Ectodermal cell (in vitro differentiated cells): ENCODE data around the gene STK11.
"Not testable (repeated sequence)": the region's sequence is repeated elsewhere in the genome, so short reads cannot be mapped to it uniquely, and the experiment has no call there.

ENCODE experiments used
- H3K27ac ChIP-seq: 2 replicates; pipeline ENCODE4 v1.7.0; 2013; ENCODE audit warnings: mild to moderate bottlenecking, low read depth, low read length; ENCODE audit not compliant: insufficient read depth, poor library complexity, severe bottlenecking
- H3K27me3 ChIP-seq: 2 replicates; pipeline ENCODE4 v1.7.0; 2013; ENCODE audit warnings: mild to moderate bottlenecking, low read length; ENCODE audit not compliant: insufficient read depth, control insufficient read depth, poor library complexity, severe bottlenecking
- H3K36me3 ChIP-seq: one replicate; pipeline ENCODE4 v1.7.0; 2013; ENCODE audit warnings: low read length; ENCODE audit not compliant: control insufficient read depth, insufficient read depth
- H3K4me1 ChIP-seq: one replicate; pipeline ENCODE4 v1.7.0; 2013; ENCODE audit warnings: low read length; ENCODE audit not compliant: control insufficient read depth, insufficient read depth
- H3K4me3 ChIP-seq: 2 replicates; pipeline ENCODE4 v1.7.0; 2013; ENCODE audit warnings: low read depth, low read length, control low read depth; ENCODE audit not compliant: insufficient read depth
- H3K9me3 ChIP-seq: 2 replicates; pipeline ENCODE4 v1.7.0; 2013; ENCODE audit warnings: mild to moderate bottlenecking, low read length, moderate library complexity; ENCODE audit not compliant: control insufficient read depth
- WGBS, 2 experiments: methylation state at CpG; one replicate each; pipeline ENCODE4 v1.1.7; 2013; ENCODE audit warnings: missing lambda C conversion rate in 2 of 2; 5-methylcytosine and 5-hydroxymethylcytosine counted together

Gene STK11

DNA sequence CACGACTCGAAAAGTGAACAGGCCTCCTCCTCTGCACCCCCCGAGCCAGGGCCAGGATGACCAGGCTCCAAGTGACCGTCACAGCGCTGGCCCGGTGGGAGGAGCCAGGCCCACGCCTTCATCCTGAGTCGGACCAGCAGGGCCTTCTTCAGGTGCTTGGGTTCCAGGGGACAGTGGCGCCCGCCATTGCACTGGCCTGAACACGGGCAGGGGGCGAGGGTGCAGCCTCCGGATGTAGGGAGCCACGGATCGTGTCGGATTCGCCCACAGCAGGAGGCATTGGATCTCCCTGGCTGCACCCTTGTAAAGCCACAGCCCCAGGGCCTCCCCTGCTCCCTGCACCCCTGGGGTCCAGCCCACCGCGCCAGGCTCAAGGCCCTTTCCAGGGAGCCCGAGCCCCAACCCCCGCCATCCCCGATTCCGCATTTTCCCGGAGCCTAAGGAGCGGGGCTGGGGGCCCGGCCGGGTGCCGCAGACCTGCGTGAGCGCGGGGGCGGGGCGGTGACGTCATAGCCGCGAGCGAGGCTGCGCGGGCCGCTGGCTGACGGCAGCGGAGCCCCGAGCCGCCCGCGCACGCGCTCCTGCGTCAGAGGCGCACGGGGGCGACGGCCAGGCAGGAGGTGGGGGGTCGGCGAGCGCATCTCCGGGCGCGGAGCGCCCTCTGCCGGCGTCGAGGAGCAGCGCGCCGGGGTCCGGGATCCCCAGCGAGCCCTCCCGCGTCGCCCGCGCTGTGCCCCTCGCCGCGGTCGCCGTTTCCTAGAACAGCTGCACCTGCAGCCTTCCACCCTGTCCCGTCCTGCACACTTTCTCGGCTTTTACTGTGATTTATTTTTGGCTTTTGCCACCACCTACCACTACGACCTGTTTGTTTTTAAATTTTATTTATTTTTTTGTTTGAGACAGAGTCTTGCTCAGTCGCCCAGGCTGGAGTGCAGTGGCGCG is 34.5 kb downstream of the STK11 start:
- no peak overlapping the region for H3K27ac ChIP-seq
- H3K27me3 ChIP-seq: peaks cover 5% of the 10 kb centered on the region
- H3K4me3 ChIP-seq: peak overlapping the region; percentile 36
- 10% methylated on average over 80 of the region's 84 CpGs for WGBS, 2 experiments
- no peaks in the 10 kb centered on the region for H3K9me3 ChIP-seq
- H3K4me1 ChIP-seq: peaks cover 3% of the 10 kb centered on the region
- H3K36me3 ChIP-seq: no peaks in the 10 kb centered on the region

DNA sequence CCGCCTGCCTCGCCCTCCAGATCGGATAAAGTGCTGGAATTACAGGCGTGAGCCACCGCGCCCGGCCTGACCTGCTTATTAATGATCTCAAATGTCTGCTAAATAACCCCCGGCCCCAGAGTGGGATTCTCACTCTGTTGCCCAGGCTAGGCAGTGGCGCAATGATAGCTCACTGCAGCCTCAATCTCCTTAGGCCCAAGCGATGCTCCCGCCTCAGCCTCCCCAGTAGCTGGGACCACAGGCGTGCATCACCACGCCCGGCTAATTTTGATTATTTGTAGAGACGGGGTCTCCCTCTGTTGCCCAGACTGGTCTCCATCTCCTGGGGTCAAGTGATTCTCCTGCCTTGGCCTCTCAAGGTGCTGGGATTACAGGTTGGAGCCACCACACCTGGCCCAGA is 35.3 kb downstream of the STK11 start:
- H3K4me3 ChIP-seq: peak overlapping the region; percentile 88
- H3K4me1 ChIP-seq: peaks cover 3% of the 10 kb centered on the region
- WGBS, 2 experiments: 83% methylated on average over 15 of the region's 15 CpGs
- no peak overlapping the region for H3K27ac ChIP-seq
- peaks cover 5% of the 10 kb centered on the region for H3K27me3 ChIP-seq
- no peaks in the 10 kb centered on the region for H3K36me3 ChIP-seq
- H3K9me3 ChIP-seq: no peaks in the 10 kb centered on the region

DNA sequence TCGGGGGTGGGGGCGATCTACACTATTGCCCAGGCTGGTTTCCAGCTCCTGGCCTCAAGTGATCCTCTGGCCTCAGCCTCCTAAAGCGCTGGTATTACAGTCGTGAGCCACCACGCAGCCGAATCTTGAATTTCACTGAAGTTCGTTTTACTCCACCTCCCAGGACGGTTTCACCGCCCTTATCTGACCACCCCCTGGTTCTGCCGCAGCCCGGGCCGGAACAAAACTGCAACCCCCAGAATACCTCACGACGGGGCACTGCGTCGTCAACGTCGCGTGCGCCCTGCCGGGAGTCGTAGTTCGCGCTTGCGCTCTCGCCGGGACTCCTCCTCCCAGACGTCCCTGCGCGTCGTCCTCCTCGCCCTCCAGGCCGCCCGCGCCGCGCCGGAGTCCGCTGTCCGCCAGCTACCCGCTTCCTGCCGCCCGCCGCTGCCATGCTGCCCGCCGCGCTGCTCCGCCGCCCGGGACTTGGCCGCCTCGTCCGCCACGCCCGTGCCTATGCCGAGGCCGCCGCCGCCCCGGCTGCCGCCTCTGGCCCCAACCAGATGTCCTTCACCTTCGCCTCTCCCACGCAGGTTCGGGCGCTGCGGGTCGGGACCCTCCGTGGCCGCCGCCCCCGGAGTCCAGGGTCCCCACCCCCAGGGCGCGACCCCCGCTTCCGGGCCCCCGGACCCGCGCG is 36.0 kb downstream of the STK11 start, which contains the start of gene ATP5F1D:
Gene ATP5F1D (plus strand): TSS at position 335 of the 679 bp plus-strand sequence. CDS start 100 bp downstream, at position 435.
- H3K27ac ChIP-seq: no peak within 1 kb of the TSS
- WGBS, 2 experiments: 1 to 2% methylated on average over 79 of the region's 79 CpGs
- no peaks in the 10 kb centered on the region for H3K36me3 ChIP-seq
- no peaks in the 10 kb centered on the region for H3K9me3 ChIP-seq
- peaks cover 3% of the 10 kb centered on the region for H3K4me1 ChIP-seq
- peak within 1 kb of the TSS; percentile 88 for H3K4me3 ChIP-seq
- H3K27me3 ChIP-seq: peaks cover 5% of the 10 kb centered on the region

DNA sequence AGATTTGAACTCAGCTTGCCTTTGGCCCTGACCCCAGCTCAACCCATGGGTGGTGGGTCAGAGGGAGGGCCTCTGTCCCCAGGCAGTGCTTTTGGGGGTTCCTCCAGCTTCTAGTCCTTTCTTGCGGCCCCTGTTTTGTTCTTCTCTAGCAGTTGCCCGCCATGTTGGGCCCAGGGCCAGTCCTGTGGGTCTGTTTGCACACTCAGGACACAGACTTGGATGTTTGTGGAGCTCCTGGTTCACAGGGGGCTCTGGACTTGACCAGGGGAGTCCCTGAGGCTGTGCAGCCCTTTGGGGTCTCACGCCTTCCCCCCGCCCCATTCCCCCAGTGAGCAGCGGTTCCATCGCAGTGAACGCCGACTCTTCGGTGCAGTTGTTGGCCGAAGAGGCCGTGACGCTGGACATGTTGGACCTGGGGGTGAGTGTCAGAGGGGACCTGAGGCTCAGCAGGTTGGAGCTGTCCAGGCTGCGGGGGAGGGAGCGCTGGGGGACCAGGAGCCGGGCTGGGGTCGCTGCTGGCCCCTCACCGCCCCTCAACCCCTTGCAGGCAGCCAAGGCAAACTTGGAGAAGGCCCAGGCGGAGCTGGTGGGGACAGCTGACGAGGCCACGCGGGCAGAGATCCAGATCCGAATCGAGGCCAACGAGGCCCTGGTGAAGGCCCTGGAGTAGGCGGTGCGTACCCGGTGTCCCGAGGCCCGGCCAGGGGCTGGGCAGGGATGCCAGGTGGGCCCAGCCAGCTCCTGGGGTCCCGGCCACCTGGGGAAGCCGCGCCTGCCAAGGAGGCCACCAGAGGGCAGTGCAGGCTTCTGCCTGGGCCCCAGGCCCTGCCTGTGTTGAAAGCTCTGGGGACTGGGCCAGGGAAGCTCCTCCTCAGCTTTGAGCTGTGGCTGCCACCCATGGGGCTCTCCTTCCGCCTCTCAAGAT is 38.5 kb downstream of the STK11 start:
- H3K9me3 ChIP-seq: no peaks in the 10 kb centered on the region
- H3K4me3 ChIP-seq: no peak overlapping the region
- no peaks in the 10 kb centered on the region for H3K4me1 ChIP-seq
- WGBS, 2 experiments: 70 to 73% methylated on average over 33 of the region's 33 CpGs
- H3K27me3 ChIP-seq: peaks cover 2% of the 10 kb centered on the region
- H3K36me3 ChIP-seq: no peaks in the 10 kb centered on the region
- H3K27ac ChIP-seq: no peak overlapping the region

DNA sequence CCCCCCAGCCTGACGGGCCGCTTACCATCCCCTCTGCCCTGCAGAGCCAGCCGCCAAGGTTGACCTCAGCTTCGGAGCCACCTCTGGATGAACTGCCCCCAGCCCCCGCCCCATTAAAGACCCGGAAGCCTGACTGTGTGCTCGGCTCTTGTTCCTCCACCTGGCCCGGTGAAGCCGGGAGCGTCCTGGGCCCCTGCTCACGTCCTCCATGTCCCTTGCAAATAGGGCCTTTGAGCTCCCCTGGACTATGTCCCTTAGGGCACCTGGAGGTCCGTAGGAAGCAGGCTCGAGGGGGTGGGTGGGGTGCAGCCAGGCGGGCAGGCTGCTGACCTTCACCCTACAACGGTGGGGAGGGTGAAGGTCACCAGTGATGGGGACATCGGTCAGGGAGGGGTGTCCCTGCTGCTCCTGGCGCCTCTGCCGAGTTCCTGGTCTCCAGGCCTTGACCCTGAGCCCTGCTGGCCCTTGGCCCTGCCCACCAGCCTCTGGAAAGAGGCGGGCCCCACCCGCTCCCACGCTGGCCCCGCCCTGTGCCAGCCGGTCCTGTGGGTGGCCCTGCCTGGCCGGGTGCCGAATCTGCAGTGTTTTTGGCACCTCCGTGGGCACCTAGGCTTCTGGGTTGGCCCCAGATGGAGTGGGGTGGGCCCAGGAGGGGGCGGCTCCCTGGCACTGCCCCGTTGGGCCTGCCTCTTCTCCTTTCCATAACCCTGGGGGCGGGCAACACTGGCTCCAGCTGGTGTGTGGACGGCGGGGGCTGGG is 39.3 kb downstream of the STK11 start:
- Histone ChIP-seq H3K4me3 (no peak overlapping the region), H3K4me1 (no peaks in the 10 kb centered on the region), H3K27ac (no peak overlapping the region), H3K27me3 (no peaks in the 10 kb centered on the region), H3K9me3 (no peaks in the 10 kb centered on the region), H3K36me3 (no peaks in the 10 kb centered on the region)
- 78 to 79% methylated on average over 31 of the region's 31 CpGs for WGBS, 2 experiments

- H3K4me3 ChIP-seq: no peak overlapping the region
- no peak overlapping the region for H3K27ac ChIP-seq
- H3K36me3 ChIP-seq: no peaks in the 10 kb centered on the region
- H3K27me3 ChIP-seq: no peaks in the 10 kb centered on the region
- WGBS, 2 experiments: 91 to 94% methylated on average over 25 to 26 of the region's 26 CpGs
- H3K4me1 ChIP-seq: no peaks in the 10 kb centered on the region
- H3K9me3 ChIP-seq: no peaks in the 10 kb centered on the region
These were observed 40.1 kb downstream of the STK11 start for GRCh38 chr19:1245494-1246264.

DNA sequence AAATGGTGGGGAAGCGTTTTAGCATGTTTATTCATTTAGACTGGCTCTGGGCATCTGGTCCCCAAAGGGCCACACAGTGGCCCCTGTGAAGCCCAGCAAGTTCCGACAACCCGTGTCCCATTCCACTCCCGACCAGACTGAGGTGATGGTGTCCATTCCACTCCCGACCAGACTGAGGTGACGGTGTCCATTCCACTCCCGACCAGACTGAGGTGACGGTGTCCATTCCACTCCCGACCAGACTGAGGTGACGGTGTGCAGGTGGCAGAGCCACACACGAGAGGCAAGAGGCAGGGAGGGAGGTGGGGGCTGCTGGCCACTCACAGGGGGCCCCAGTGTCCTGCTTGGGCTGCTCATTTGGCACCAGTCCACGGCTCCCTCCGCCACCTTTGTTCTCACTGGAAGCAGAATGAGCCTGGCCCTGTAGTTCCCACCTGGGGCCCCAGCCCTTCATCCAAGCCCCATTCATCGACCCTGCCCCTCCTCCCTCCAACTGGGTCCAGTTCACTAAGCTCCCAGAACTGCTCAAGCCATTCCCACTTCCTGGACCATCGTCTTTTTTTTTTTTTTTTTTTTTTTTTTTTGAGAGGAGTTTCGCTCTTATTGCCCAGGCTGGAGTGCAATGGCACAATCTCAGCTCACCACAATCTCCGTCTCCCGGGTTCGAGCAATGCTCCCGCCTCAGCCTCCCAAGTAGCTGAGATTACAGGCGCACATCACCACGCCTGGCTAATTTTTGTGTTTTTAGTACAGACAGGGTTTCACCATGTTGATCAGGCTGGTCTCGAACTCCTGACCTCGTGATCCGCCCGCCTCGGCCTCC is 40.9 kb downstream of the STK11 start:
- H3K4me3 ChIP-seq, H3K27me3 ChIP-seq, H3K27ac ChIP-seq, H3K36me3 ChIP-seq, H3K9me3 ChIP-seq, H3K4me1 ChIP-seq: not testable (repeated sequence)
- WGBS, 2 experiments: 90% methylated on average over 27 of the region's 27 CpGs

- H3K27ac ChIP-seq: peak overlapping the region; percentile 60
- no peaks in the 10 kb centered on the region for H3K27me3 ChIP-seq
- peaks cover 13% of the 10 kb centered on the region for H3K36me3 ChIP-seq
- no peaks in the 10 kb centered on the region for H3K9me3 ChIP-seq
- 86 to 91% methylated on average over 8 of the region's 8 CpGs for WGBS, 2 experiments
- H3K4me3 ChIP-seq: peak overlapping the region; percentile 78
- H3K4me1 ChIP-seq: peaks cover 9% of the 10 kb centered on the region
These were observed 42.2 kb downstream of the STK11 start for GRCh38 chr19:1247748-1248138.
